Bone marrow (tissue), 2 donors: ENCODE data around the gene MARK3.

Experiments used
- DNase-seq, 2 donors: peaks; one replicate each; lab custom pipeline; 2025; lab: John Stamatoyannopoulos, UW

MARK3 gene

GRCh38 chr14:103550451-103551337, 165.5 kb downstream of the MARK3 start:
- no peak for DNase-seq

DNA sequence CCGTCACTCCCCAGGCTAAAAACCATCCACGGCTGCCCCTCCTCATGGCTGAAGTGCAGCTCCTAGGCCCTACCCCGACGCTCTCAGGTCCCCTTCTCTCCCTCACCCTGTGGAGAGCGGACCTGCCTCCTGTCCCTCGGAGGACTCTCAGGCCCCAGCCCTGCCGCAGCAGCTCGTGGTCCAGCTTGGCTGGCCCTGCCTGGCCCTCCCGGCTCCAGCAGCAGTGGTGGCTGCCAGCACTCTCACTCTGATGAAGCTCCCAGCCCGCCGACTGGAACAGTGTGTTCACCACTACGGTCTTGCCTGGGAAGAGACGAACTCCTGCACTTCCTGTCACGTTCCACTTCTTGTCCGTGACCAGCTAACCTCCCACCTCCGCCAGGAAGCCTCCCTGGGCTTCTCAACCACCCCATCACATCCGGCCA, 166.1 kb downstream of the MARK3 start:
- DNase-seq = no peak

DNA sequence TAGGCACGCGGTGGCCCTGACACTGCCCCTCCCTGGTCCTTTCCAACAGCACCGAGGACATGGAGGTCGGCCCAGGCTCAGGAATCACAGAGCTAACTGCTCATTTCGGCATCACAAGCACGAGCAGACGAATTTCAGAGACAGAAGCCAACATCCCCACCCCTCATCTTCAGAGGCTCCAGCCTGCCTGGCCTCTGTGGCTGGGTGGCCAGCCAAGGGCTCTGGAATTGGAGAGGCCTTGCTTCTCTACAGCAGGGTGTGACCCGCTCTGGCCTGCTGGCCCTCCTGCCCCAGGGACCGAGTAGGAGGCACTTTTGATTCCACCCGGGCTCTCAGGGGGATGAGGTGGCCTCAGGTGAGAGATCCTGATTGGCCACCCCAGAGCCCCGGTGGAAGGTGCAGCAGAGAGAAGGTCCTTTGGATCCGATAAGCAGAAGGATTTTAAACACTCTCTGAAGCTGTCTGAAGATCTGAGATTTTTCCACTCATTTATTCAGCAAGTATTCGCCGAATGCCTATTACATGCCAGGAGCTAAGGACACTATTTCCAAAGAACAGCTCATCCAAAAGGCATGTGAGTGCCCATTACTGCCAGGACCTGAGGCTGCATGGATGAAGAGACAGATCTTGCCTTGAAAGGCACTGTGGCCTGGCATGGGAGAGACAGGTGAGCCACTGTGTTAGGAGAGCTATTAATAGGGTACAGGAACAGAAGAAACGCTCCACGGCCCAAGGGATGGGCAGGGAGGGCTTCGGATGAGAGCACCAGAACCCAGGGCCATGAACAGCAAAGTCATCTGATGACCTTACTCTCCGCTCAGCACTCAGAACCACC, 167.0 kb downstream of the MARK3 start:
- no peak for DNase-seq

GRCh38 chr14:103552846-103553210, 167.6 kb downstream of the MARK3 start:
- DNase-seq = no peak
